T-helper 17 cell (primary cell): ENCODE data around the gene ACP2. TPM values are rescaled to one million over a fixed set of nuclear protein-coding genes. Genes with fewer than 3 reads are reported as not detected.
A peak's percentile ranks its signal among the peaks of the same experiment; 100 is the strongest.
"Not testable (repeated sequence)": the region's sequence is repeated elsewhere in the genome, so short reads cannot be mapped to it uniquely, and the experiment has no call there.

ENCODE experiments used
- ATAC-seq: fragments of 150-1000 bp; cut with Tn5 transposase; 2 replicates; pipeline ENCODE4 v1.10.0; 2021; ENCODE audit warnings: mild to moderate bottlenecking, moderate library complexity
- DNase-seq, 3 donors: peaks; one replicate each; pipeline versions ENCODE4 v3.0.0 to v3.0.0-alpha.2; 2020 to 2021
- H3K9me3 ChIP-seq: one replicate; pipeline ENCODE4 v1.7.0; 2013; ENCODE audit warnings: low read length, mild to moderate bottlenecking; ENCODE audit not compliant: control insufficient read depth, poor library complexity, severe bottlenecking
- H3K27ac Mint-ChIP-seq: one replicate; pipeline ENCODE4 v1.8.0; 2022; ENCODE audit warnings: mild to moderate bottlenecking, moderate library complexity, mixed read lengths
- H3K27me3 Mint-ChIP-seq: one replicate; pipeline ENCODE4 v1.8.0; 2022; ENCODE audit warnings: mixed read lengths
- H3K36me3 Mint-ChIP-seq: one replicate; pipeline ENCODE4 v1.8.0; 2022; ENCODE audit warnings: low read depth, mixed read lengths
- H3K4me1 Mint-ChIP-seq: one replicate; pipeline ENCODE4 v1.8.0; 2022; ENCODE audit warnings: mild to moderate bottlenecking, mixed read lengths
- H3K4me3 Mint-ChIP-seq: one replicate; pipeline ENCODE4 v1.8.0; 2022; ENCODE audit warnings: mild to moderate bottlenecking, moderate library complexity, mixed read lengths
- total RNA-seq, 4 donors: library from RNA in 2 of 4; stranded (reverse) in 2 of 4; gene quantifications; one replicate each; pipeline ENCODE4 v1.2.3 and lab custom pipeline; 2022 to 2026

ACP2 gene
- total RNA-seq, 2 donors from 2014 or later, result 19.6 to 23.1 TPM

- DNase-seq (no peak), ATAC-seq (no peak)
- Mint-ChIP-seq H3K4me3 (no peak overlapping the region), H3K27ac (no peak overlapping the region), H3K27me3 (no peaks in the 10 kb centered on the region), H3K36me3 (peaks cover 7% of the 10 kb centered on the region), H3K4me1 (peaks cover 22% of the 10 kb centered on the region)
- no peaks in the 10 kb centered on the region for H3K9me3 ChIP-seq
Observed at GRCh38 chr11:47222696-47223095, 25.9 kb downstream of the ACP2 start.

GRCh38 chr11:47220401-47220821 is 28.2 kb downstream of the ACP2 start:
- H3K4me1 Mint-ChIP-seq, result peaks cover 34% of the 10 kb centered on the region
- H3K4me3 Mint-ChIP-seq, result no peak overlapping the region
- no peak for DNase-seq
- no peaks in the 10 kb centered on the region for H3K27me3 Mint-ChIP-seq
- peaks cover 7% of the 10 kb centered on the region for H3K36me3 Mint-ChIP-seq
- no peak overlapping the region for H3K27ac Mint-ChIP-seq
- H3K9me3 ChIP-seq, result no peaks in the 10 kb centered on the region
- no peak for ATAC-seq

- Mint-ChIP-seq H3K36me3 (peaks cover 7% of the 10 kb centered on the region), H3K27me3 (no peaks in the 10 kb centered on the region), H3K27ac (peak overlapping the region; percentile 91), H3K4me1 (peaks cover 43% of the 10 kb centered on the region), H3K4me3 (peak overlapping the region; percentile 94)
- DNase-seq (peak; percentile 12 to 30 (median 14)), ATAC-seq (no peak)
- no peaks in the 10 kb centered on the region for H3K9me3 ChIP-seq
Observed at GRCh38 chr11:47216121-47216798, 32.4 kb downstream of the ACP2 start.

- DNase-seq (no peak), ATAC-seq (no peak)
- peak overlapping the region; percentile 94 for H3K4me3 Mint-ChIP-seq
- peaks cover 42% of the 10 kb centered on the region for H3K4me1 Mint-ChIP-seq
- no peaks in the 10 kb centered on the region for H3K27me3 Mint-ChIP-seq
- peaks cover 7% of the 10 kb centered on the region for H3K36me3 Mint-ChIP-seq
- no peaks in the 10 kb centered on the region for H3K9me3 ChIP-seq
- H3K27ac Mint-ChIP-seq, result peak overlapping the region; percentile 91
Observed at GRCh38 chr11:47215366-47215910, 33.2 kb downstream of the ACP2 start.

GRCh38 chr11:47213950-47214565 is 34.6 kb downstream of the ACP2 start:
- H3K4me1 Mint-ChIP-seq, result peaks cover 36% of the 10 kb centered on the region
- H3K36me3 Mint-ChIP-seq, result peaks cover 7% of the 10 kb centered on the region
- peak overlapping the region; percentile 91 for H3K27ac Mint-ChIP-seq
- H3K27me3 Mint-ChIP-seq, result no peaks in the 10 kb centered on the region
- ATAC-seq (peak; percentile 83), DNase-seq (peak; percentile 68 to 74 (median 71))
- no peaks in the 10 kb centered on the region for H3K9me3 ChIP-seq
- peak overlapping the region; percentile 94 for H3K4me3 Mint-ChIP-seq

- no peak overlapping the region for H3K4me3 Mint-ChIP-seq
- peaks cover 29% of the 10 kb centered on the region for H3K4me1 Mint-ChIP-seq
- ATAC-seq (no peak), DNase-seq (no peak)
- H3K27me3 Mint-ChIP-seq, result no peaks in the 10 kb centered on the region
- H3K36me3 Mint-ChIP-seq, result peaks cover 2% of the 10 kb centered on the region
- no peaks in the 10 kb centered on the region for H3K9me3 ChIP-seq
- H3K27ac Mint-ChIP-seq, result peak overlapping the region; percentile 91
Observed at GRCh38 chr11:47212938-47213337, 35.7 kb downstream of the ACP2 start.

GRCh38 chr11:47208628-47209027 is 40.0 kb downstream of the ACP2 start:
- no peaks in the 10 kb centered on the region for H3K4me1 Mint-ChIP-seq
- H3K4me3 Mint-ChIP-seq, result no peak overlapping the region
- no peaks in the 10 kb centered on the region for H3K36me3 Mint-ChIP-seq
- H3K27ac Mint-ChIP-seq, result no peak overlapping the region
- no peaks in the 10 kb centered on the region for H3K9me3 ChIP-seq
- no peak for ATAC-seq
- no peaks in the 10 kb centered on the region for H3K27me3 Mint-ChIP-seq
- DNase-seq, result no peak

- DNase-seq, H3K27me3 Mint-ChIP-seq, H3K27ac Mint-ChIP-seq, ATAC-seq, H3K9me3 ChIP-seq, H3K4me1 Mint-ChIP-seq, H3K4me3 Mint-ChIP-seq, H3K36me3 Mint-ChIP-seq: not testable (repeated sequence)
Observed at GRCh38 chr11:47208008-47208552, 40.5 kb downstream of the ACP2 start.

- no peaks in the 10 kb centered on the region for H3K27me3 Mint-ChIP-seq
- ATAC-seq (no peak), DNase-seq (no peak)
- no peak overlapping the region for H3K27ac Mint-ChIP-seq
- no peaks in the 10 kb centered on the region for H3K36me3 Mint-ChIP-seq
- no peak overlapping the region for H3K4me3 Mint-ChIP-seq
- H3K4me1 Mint-ChIP-seq, result no peaks in the 10 kb centered on the region
- H3K9me3 ChIP-seq, result no peaks in the 10 kb centered on the region
Observed at GRCh38 chr11:47207459-47207858, 41.2 kb downstream of the ACP2 start.

GRCh38 chr11:47206577-47206976 is 42.0 kb downstream of the ACP2 start:
- not testable (repeated sequence) for H3K27me3 Mint-ChIP-seq, H3K9me3 ChIP-seq, H3K27ac Mint-ChIP-seq, H3K4me1 Mint-ChIP-seq, DNase-seq, H3K36me3 Mint-ChIP-seq, ATAC-seq, H3K4me3 Mint-ChIP-seq

GRCh38 chr11:47204637-47204989 is 44.0 kb downstream of the ACP2 start:
- ATAC-seq (no peak), DNase-seq (no peak)
- Mint-ChIP-seq H3K4me1 (no peaks in the 10 kb centered on the region), H3K27ac (no peak overlapping the region), H3K27me3 (no peaks in the 10 kb centered on the region), H3K4me3 (no peak overlapping the region), H3K36me3 (no peaks in the 10 kb centered on the region)
- H3K9me3 ChIP-seq, result no peaks in the 10 kb centered on the region

GRCh38 chr11:47202576-47202975 is 46.0 kb downstream of the ACP2 start:
- Mint-ChIP-seq H3K4me1 (no peaks in the 10 kb centered on the region), H3K27me3 (no peaks in the 10 kb centered on the region), H3K27ac (no peak overlapping the region), H3K36me3 (no peaks in the 10 kb centered on the region), H3K4me3 (no peak overlapping the region)
- DNase-seq, result no peak
- no peak for ATAC-seq
- no peaks in the 10 kb centered on the region for H3K9me3 ChIP-seq

GRCh38 chr11:47201015-47201414 is 47.6 kb downstream of the ACP2 start:
- no peak for ATAC-seq
- no peak for DNase-seq

More at GRCh38 chr11:47201015-47201414, 47.6 kb downstream of the ACP2 start:
- Mint-ChIP-seq H3K4me1 (no peaks in the 10 kb centered on the region), H3K36me3 (no peaks in the 10 kb centered on the region), H3K4me3 (no peak overlapping the region), H3K27me3 (no peaks in the 10 kb centered on the region), H3K27ac (no peak overlapping the region)
- no peaks in the 10 kb centered on the region for H3K9me3 ChIP-seq
